ENCODE measurements around the gene HAS3. TPM values are rescaled to one million over a fixed set of nuclear protein-coding genes. Genes with fewer than 3 reads are reported as not detected.

The HAS3 gene
- total RNA-seq, 1 donor from 2014 or later, result 3.7 TPM

- Mint-ChIP-seq H3K9me3 (no peaks in the 10 kb centered on the region), H3K36me3 (peaks cover 4% of the 10 kb centered on the region), H3K4me1 (ENCODE audit: unreplicated experiment) (peaks cover 18% of the 10 kb centered on the region), H3K27me3 (peaks cover 54% of the 10 kb centered on the region), H3K4me3 (peak overlapping the region; percentile 83), H3K27ac (no peak overlapping the region)
- TF ChIP-seq, protein P1, sequence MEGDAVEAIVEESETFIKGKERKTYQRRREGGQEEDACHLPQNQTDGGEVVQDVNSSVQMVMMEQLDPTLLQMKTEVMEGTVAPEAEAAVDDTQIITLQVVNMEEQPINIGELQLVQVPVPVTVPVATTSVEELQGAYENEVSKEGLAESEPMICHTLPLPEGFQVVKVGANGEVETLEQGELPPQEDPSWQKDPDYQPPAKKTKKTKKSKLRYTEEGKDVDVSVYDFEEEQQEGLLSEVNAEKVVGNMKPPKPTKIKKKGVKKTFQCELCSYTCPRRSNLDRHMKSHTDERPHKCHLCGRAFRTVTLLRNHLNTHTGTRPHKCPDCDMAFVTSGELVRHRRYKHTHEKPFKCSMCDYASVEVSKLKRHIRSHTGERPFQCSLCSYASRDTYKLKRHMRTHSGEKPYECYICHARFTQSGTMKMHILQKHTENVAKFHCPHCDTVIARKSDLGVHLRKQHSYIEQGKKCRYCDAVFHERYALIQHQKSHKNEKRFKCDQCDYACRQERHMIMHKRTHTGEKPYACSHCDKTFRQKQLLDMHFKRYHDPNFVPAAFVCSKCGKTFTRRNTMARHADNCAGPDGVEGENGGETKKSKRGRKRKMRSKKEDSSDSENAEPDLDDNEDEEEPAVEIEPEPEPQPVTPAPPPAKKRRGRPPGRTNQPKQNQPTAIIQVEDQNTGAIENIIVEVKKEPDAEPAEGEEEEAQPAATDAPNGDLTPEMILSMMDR (conservative IDR thresholded peaks at IDR 0.05), result no peak
- DNase-seq (ENCODE audit: extremely low spot score, unreplicated experiment), result no peak
These were observed 2.0 kb downstream of the HAS3 start for GRCh38 chr16:69107316-69107962.

GRCh38 chr16:69108064-69108904 lies 2.8 kb downstream of the HAS3 start:
- H3K4me1 Mint-ChIP-seq (ENCODE audit: unreplicated experiment), result peaks cover 18% of the 10 kb centered on the region
- DNase-seq (ENCODE audit: extremely low spot score, unreplicated experiment), result no peak

GRCh38 chr16:69108905-69109252 lies 3.4 kb downstream of the HAS3 start:
- H3K27ac Mint-ChIP-seq, result no peak overlapping the region
- peaks cover 18% of the 10 kb centered on the region for H3K4me1 Mint-ChIP-seq (ENCODE audit: unreplicated experiment)
- H3K4me3 Mint-ChIP-seq, result no peak overlapping the region
- no peaks in the 10 kb centered on the region for H3K9me3 Mint-ChIP-seq
- no peak for DNase-seq (ENCODE audit: extremely low spot score, unreplicated experiment)
- TF ChIP-seq, protein P1 (conservative IDR thresholded peaks at IDR 0.05), result no peak
- peaks cover 44% of the 10 kb centered on the region for H3K27me3 Mint-ChIP-seq
- H3K36me3 Mint-ChIP-seq, result peaks cover 4% of the 10 kb centered on the region

More at GRCh38 chr16:69108064-69108904, 2.8 kb downstream of the HAS3 start:
- Mint-ChIP-seq H3K9me3 (no peaks in the 10 kb centered on the region), H3K36me3 (peaks cover 4% of the 10 kb centered on the region), H3K27me3 (peaks cover 47% of the 10 kb centered on the region), H3K27ac (no peak overlapping the region), H3K4me3 (peak overlapping the region; percentile 77)
- TF ChIP-seq, protein P1 (conservative IDR thresholded peaks at IDR 0.05), result no peak

DNA sequence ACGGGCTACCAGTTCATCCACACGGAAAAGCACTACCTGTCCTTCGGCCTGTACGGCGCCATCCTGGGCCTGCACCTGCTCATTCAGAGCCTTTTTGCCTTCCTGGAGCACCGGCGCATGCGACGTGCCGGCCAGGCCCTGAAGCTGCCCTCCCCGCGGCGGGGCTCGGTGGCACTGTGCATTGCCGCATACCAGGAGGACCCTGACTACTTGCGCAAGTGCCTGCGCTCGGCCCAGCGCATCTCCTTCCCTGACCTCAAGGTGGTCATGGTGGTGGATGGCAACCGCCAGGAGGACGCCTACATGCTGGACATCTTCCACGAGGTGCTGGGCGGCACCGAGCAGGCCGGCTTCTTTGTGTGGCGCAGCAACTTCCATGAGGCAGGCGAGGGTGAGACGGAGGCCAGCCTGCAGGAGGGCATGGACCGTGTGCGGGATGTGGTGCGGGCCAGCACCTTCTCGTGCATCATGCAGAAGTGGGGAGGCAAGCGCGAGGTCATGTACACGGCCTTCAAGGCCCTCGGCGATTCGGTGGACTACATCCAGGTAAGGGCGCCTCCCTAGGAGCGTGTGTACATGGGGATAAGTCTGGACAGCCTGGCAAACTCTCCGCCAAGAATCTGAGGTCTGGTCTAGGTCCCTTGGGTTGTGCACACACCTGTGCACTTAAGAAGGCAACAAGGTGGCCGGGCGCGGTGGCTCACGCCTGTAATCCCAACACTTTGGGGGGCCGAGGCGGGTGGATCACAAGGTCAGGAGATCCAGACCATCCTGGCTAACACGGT lies 4.2 kb downstream of the HAS3 start:
- Mint-ChIP-seq H3K4me1 (ENCODE audit: unreplicated experiment) (peaks cover 18% of the 10 kb centered on the region), H3K9me3 (no peaks in the 10 kb centered on the region), H3K4me3 (no peak overlapping the region), H3K27ac (no peak overlapping the region), H3K27me3 (peaks cover 40% of the 10 kb centered on the region), H3K36me3 (peaks cover 5% of the 10 kb centered on the region)
- no peak for DNase-seq (ENCODE audit: extremely low spot score, unreplicated experiment)
- TF ChIP-seq, protein P1 (conservative IDR thresholded peaks at IDR 0.05), result no peak

- Mint-ChIP-seq H3K27me3 (peaks cover 35% of the 10 kb centered on the region), H3K27ac (no peak overlapping the region), H3K36me3 (peaks cover 9% of the 10 kb centered on the region), H3K4me3 (no peak overlapping the region), H3K9me3 (no peaks in the 10 kb centered on the region), H3K4me1 (ENCODE audit: unreplicated experiment) (peaks cover 15% of the 10 kb centered on the region)
- DNase-seq (ENCODE audit: extremely low spot score, unreplicated experiment), result no peak
- TF ChIP-seq, protein P1 (conservative IDR thresholded peaks at IDR 0.05), result no peak
These were observed 5.0 kb downstream of the HAS3 start for GRCh38 chr16:69110406-69110805.
